HEK293 (cell line): Measurements from ENCODE around the gene RPS6KA2.

Source experiments
- CTCF ChIA-PET: fragments of 350-600 bp; formaldehyde crosslinking; extraction: SDS; loops from one replicate; lab custom pipeline; 2021; ENCODE audit warnings: antibody characterized with exemption; lab: Yijun Ruan, JAX
- POLR2A ChIA-PET: fragments of 300-600 bp; formaldehyde crosslinking; extraction: SDS; loops from one replicate; lab custom pipeline; 2020; ENCODE audit warnings: antibody characterized with exemption, inconsistent platforms; lab: Yijun Ruan, JAX
- H3K27ac ChIP-seq: fragments of 200-500 bp; sonication (Bioruptor generic); 2 replicates; pipeline ENCODE4 v1.5.1; 2014; ENCODE audit warnings: low read depth, low read length, control low read depth, inconsistent platforms; ENCODE audit errors: extremely low read depth
- H3K36me3 ChIP-seq, 2 experiments: fragments of 200-500 bp in 1 of 2; sonication (Bioruptor generic) in 1 of 2; 1 replicate in 1 of 2; 2 replicates in 1 of 2; pipeline ENCODE4 v1.5.1; 2014 to 2017; ENCODE audit warnings: inconsistent platforms in 2 of 2, low read length in 2 of 2; ENCODE audit not compliant: control insufficient read depth in 2 of 2, insufficient read depth in 1 of 2
- H3K4me1 ChIP-seq: fragments of 200-500 bp; sonication (Bioruptor generic); 2 replicates; pipeline ENCODE4 v1.5.1; 2014; ENCODE audit warnings: mild to moderate bottlenecking, low read length, inconsistent platforms; ENCODE audit not compliant: control insufficient read depth, insufficient read depth
- H3K4me3 ChIP-seq: 2 replicates; pipeline ENCODE4 v1.5.1; 2011; ENCODE audit warnings: low read depth, mild to moderate bottlenecking, control low read depth, low read length, moderate library complexity
- H3K9me3 ChIP-seq: fragments of 200-500 bp; sonication (Bioruptor generic); 2 replicates; pipeline ENCODE4 v1.5.1; 2014; ENCODE audit warnings: low read depth, low read length, inconsistent platforms; ENCODE audit not compliant: control insufficient read depth, insufficient read depth
- FEZF1 ChIP-seq: fragments of 450-650 bp; formaldehyde crosslinking; IDR thresholded peaks from 2 replicates; pipeline ENCODE4 v1.5.1; 2016; ENCODE audit warnings: missing biosample characterization, missing genetic modification characterization
- KLF7 ChIP-seq: fragments of 450-650 bp; formaldehyde crosslinking; IDR thresholded peaks from 2 replicates; pipeline ENCODE4 v1.5.1; 2016; ENCODE audit warnings: missing biosample characterization, missing genetic modification characterization, borderline replicate concordance
- MZF1 ChIP-seq: fragments of 450-650 bp; formaldehyde crosslinking; IDR thresholded peaks from 2 replicates; pipeline ENCODE4 v1.5.1; 2017; ENCODE audit warnings: missing biosample characterization, missing genetic modification characterization, borderline replicate concordance
- SP7 ChIP-seq: fragments of 450-650 bp; formaldehyde crosslinking; IDR thresholded peaks from 2 replicates; pipeline ENCODE4 v1.5.1; 2016; ENCODE audit warnings: missing biosample characterization, missing genetic modification characterization
- TSHZ1 ChIP-seq: fragments of 450-650 bp; formaldehyde crosslinking; IDR thresholded peaks from 2 replicates; pipeline ENCODE4 v1.5.1; 2016; ENCODE audit warnings: missing biosample characterization, missing genetic modification characterization, borderline replicate concordance
- ZBTB1 ChIP-seq: fragments of 450-650 bp; formaldehyde crosslinking; IDR thresholded peaks from 2 replicates; pipeline ENCODE4 v1.5.1; 2016; ENCODE audit warnings: missing biosample characterization, missing genetic modification characterization
- ZBTB44 ChIP-seq: fragments of 450-650 bp; IDR thresholded peaks from 2 replicates; pipeline ENCODE4 v1.5.1; 2018; ENCODE audit warnings: missing biosample characterization, mild to moderate bottlenecking, missing genetic modification characterization
- ZBTB48 ChIP-seq: fragments of 450-650 bp; formaldehyde crosslinking; IDR thresholded peaks from 2 replicates; pipeline ENCODE4 v1.5.1; 2016; ENCODE audit warnings: missing biosample characterization, missing genetic modification characterization
- ZBTB6 ChIP-seq: fragments of 450-650 bp; formaldehyde crosslinking; IDR thresholded peaks from 2 replicates; pipeline ENCODE4 v1.5.1; 2017; ENCODE audit warnings: missing biosample characterization, missing genetic modification characterization
- ZFHX2 ChIP-seq: fragments of 450-650 bp; formaldehyde crosslinking; conservative IDR thresholded peaks from 2 replicates; pipeline ENCODE4 v1.5.1; 2016; ENCODE audit warnings: missing biosample characterization, missing genetic modification characterization
- ZNF114 ChIP-seq: fragments of 450-650 bp; formaldehyde crosslinking; IDR thresholded peaks from 2 replicates; pipeline ENCODE4 v1.5.0; 2017; ENCODE audit warnings: missing biosample characterization, missing genetic modification characterization
- ZNF2 ChIP-seq: fragments of 450-650 bp; formaldehyde crosslinking; IDR thresholded peaks from 2 replicates; pipeline ENCODE4 v1.5.1; 2016; ENCODE audit warnings: missing biosample characterization, missing genetic modification characterization
- ZNF341 ChIP-seq: fragments of 450-650 bp; formaldehyde crosslinking; IDR thresholded peaks from 2 replicates; pipeline ENCODE4; 2016; ENCODE audit warnings: low read depth, missing biosample characterization, missing genetic modification characterization
- ZNF37A ChIP-seq: fragments of 450-650 bp; IDR thresholded peaks from 2 replicates; pipeline ENCODE4 v1.5.1; 2018; ENCODE audit warnings: missing biosample characterization, missing genetic modification characterization
- ZNF426 ChIP-seq: fragments of 450-650 bp; formaldehyde crosslinking; IDR thresholded peaks from 2 replicates; pipeline ENCODE4 v1.5.1; 2017; ENCODE audit warnings: missing biosample characterization, missing genetic modification characterization, mild to moderate bottlenecking, inconsistent platforms, moderate library complexity
- ZNF48 ChIP-seq: fragments of 450-650 bp; formaldehyde crosslinking; IDR thresholded peaks from 2 replicates; pipeline ENCODE4 v1.5.1; 2016; ENCODE audit warnings: missing biosample characterization, missing genetic modification characterization
- ZNF501 ChIP-seq: fragments of 450-650 bp; formaldehyde crosslinking; IDR thresholded peaks from 2 replicates; pipeline ENCODE4 v1.5.1; 2016; ENCODE audit warnings: missing biosample characterization, missing genetic modification characterization
- ZNF571 ChIP-seq: fragments of 450-650 bp; formaldehyde crosslinking; IDR thresholded peaks from 2 replicates; pipeline ENCODE4 v1.5.0; 2017; ENCODE audit warnings: missing biosample characterization, missing genetic modification characterization
- ZNF623 ChIP-seq: fragments of 450-650 bp; formaldehyde crosslinking; IDR thresholded peaks from 2 replicates; pipeline ENCODE4 v1.5.1; 2016; ENCODE audit warnings: missing biosample characterization, missing genetic modification characterization
- ZNF626 ChIP-seq: fragments of 450-650 bp; sonication (Bioruptor Pico); formaldehyde crosslinking; IDR thresholded peaks from 2 replicates; pipeline ENCODE4 v1.5.1; 2018; ENCODE audit warnings: missing biosample characterization, missing genetic modification characterization, inconsistent platforms
- ZNF701 ChIP-seq: fragments of 450-650 bp; formaldehyde crosslinking; IDR thresholded peaks from 2 replicates; pipeline ENCODE4 v1.5.1; 2016; ENCODE audit warnings: missing biosample characterization, missing genetic modification characterization
- ZNF791 ChIP-seq: fragments of 450-650 bp; formaldehyde crosslinking; IDR thresholded peaks from 2 replicates; pipeline ENCODE4 v1.5.1; 2016; ENCODE audit warnings: missing biosample characterization, missing genetic modification characterization
- ZXDB ChIP-seq: fragments of 450-650 bp; formaldehyde crosslinking; IDR thresholded peaks from 2 replicates; pipeline ENCODE4 v1.5.1; 2016; ENCODE audit warnings: missing biosample characterization, missing genetic modification characterization
- TF ChIP-seq, protein P1 (sequence below): fragments of 450-650 bp; formaldehyde crosslinking; IDR thresholded peaks from 2 replicates; pipeline ENCODE4 v1.5.1; 2016; ENCODE audit warnings: missing biosample characterization, missing genetic modification characterization
- TF ChIP-seq, protein P2 (sequence below): fragments of 450-650 bp; formaldehyde crosslinking; IDR thresholded peaks from 2 replicates; pipeline ENCODE4 v1.5.1; 2017; ENCODE audit warnings: missing biosample characterization, missing genetic modification characterization

The RPS6KA2 gene

DNA sequence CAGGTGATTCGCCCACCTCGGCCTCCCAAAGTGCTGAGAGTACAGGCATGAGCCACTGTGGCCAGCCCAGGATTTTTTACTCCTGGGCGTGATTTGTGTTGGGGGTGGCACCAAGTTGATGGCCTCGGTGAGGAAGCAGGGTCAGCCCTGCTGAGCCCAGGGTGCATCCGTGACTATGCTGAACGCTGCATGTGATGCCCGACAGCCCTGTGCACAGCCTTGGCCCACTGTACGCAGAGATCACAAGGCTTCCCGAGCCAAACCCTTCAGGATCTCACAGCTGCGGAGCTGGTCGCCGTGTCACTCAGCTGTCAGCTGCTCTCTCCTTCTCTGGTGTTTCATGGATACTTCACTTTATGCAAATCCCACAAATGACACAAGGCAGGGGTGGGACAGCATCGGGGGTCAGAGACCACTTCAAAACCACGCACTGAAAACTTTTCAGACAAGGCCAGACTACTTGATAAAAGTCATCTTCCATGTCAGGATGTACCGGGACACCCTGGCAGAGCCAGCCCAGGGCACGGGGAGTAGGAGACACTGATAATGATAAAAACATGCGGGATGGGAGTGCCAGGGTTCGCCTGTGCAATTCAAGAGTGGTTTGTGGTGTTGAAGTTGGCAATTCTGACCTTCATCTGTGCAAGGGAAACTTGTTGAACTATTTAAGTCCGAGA lies 31.2 kb upstream of the RPS6KA2 start:
- no peak overlapping the region for H3K4me3 ChIP-seq
- TF ChIP-seq FEZF1 (no peak), ZBTB6 (no peak), ZNF341 (tag by site-specific recombination) (no peak), ZNF48 (tag by site-specific recombination) (no peak), ZNF701 (tag by site-specific recombination) (no peak), ZBTB1 (no peak), ZXDB (tag by site-specific recombination) (no peak), ZNF571 (tag by site-specific recombination) (no peak), ZNF626 (no peak), ZNF37A (tag by site-specific recombination) (no peak), ZNF623 (no peak), ZBTB48 (no peak), ZNF791 (tag by site-specific recombination) (no peak), ZNF501 (tag by site-specific recombination) (no peak), ZNF2 (tag by site-specific recombination) (no peak), KLF7 (tag by site-specific recombination) (no peak), TSHZ1 (tag by site-specific recombination) (no peak), MZF1 (no peak)
- TF ChIP-seq, all 188 proteins: peak for 0
- CTCF ChIA-PET: interaction anchor here (0.7 kb wide), 1 partner anchor 24 kb away, joined by 3 read pairs; no protein-coding TSS in a partner anchor
- H3K9me3 ChIP-seq: no peaks in the 10 kb centered on the region
- no peak overlapping the region for H3K27ac ChIP-seq
- H3K36me3 ChIP-seq: no peaks in the 10 kb centered on the region
- H3K4me1 ChIP-seq: no peaks in the 10 kb centered on the region
- POLR2A ChIA-PET: no interaction called here

DNA sequence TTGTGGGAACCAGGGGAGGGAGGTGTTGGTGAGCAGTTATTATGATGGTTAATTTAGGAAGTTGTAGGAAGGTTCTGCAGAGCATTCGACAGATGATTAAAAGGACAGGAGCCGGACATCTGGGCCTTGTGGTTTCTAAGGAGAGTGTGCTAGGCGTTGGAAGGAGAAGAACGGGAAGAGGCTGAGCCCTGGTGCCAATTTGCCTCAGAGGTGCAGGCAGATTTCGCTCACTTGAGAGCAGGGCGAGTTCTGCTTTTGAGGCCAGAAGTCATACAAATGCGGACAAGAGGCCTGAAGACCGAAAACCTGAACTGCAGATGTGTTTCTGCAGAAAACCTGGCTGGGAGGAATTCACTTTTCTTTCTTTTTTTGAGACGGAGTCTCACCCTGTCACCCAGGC lies 30.5 kb upstream of the RPS6KA2 start:
- H3K9me3 ChIP-seq: no peaks in the 10 kb centered on the region
- no peaks in the 10 kb centered on the region for H3K36me3 ChIP-seq
- CTCF ChIA-PET: interaction anchor here (0.7 kb wide), 2 partner anchors 9 to 25 kb away, joined by 3 read pairs; no protein-coding TSS in a partner anchor
- H3K27ac ChIP-seq: no peak overlapping the region
- H3K4me1 ChIP-seq: no peaks in the 10 kb centered on the region
- no peak overlapping the region for H3K4me3 ChIP-seq
- POLR2A ChIA-PET: no interaction called here
- TF ChIP-seq ZNF426 (tag by site-specific recombination) (no peak), ZFHX2 (tag by site-specific recombination) (no peak), ZBTB44 (tag by site-specific recombination) (no peak), SP7 (tag by site-specific recombination) (no peak), ZNF114 (tag by site-specific recombination) (no peak)
- TF ChIP-seq, protein P1, sequence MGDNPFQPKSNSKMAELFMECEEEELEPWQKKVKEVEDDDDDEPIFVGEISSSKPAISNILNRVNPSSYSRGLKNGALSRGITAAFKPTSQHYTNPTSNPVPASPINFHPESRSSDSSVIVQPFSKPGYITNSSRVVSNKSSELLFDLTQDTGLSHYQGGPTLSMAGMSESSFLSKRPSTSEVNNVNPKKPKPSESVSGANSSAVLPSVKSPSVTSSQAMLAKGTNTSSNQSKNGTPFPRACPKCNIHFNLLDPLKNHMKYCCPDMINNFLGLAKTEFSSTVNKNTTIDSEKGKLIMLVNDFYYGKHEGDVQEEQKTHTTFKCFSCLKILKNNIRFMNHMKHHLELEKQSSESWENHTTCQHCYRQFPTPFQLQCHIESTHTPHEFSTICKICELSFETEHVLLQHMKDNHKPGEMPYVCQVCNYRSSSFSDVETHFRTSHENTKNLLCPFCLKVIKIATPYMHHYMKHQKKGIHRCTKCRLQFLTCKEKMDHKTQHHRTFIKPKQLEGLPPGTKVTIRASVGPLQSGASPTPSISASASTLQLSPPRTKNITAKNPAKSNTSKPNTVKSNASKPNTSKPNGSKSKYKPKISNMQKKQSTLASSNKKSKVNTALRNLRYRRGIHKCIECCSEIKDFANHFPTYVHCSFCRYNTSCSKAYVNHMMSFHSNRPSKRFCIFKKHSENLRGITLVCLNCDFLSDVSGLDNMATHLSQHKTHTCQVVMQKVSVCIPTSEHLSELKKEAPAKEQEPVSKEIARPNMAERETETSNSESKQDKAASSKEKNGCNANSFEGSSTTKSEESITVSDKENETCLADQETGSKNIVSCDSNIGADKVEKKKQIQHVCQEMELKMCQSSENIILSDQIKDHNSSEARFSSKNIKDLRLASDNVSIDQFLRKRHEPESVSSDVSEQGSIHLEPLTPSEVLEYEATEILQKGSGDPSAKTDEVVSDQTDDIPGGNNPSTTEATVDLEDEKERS (tag by site-specific recombination): no peak
- TF ChIP-seq, protein P2, sequence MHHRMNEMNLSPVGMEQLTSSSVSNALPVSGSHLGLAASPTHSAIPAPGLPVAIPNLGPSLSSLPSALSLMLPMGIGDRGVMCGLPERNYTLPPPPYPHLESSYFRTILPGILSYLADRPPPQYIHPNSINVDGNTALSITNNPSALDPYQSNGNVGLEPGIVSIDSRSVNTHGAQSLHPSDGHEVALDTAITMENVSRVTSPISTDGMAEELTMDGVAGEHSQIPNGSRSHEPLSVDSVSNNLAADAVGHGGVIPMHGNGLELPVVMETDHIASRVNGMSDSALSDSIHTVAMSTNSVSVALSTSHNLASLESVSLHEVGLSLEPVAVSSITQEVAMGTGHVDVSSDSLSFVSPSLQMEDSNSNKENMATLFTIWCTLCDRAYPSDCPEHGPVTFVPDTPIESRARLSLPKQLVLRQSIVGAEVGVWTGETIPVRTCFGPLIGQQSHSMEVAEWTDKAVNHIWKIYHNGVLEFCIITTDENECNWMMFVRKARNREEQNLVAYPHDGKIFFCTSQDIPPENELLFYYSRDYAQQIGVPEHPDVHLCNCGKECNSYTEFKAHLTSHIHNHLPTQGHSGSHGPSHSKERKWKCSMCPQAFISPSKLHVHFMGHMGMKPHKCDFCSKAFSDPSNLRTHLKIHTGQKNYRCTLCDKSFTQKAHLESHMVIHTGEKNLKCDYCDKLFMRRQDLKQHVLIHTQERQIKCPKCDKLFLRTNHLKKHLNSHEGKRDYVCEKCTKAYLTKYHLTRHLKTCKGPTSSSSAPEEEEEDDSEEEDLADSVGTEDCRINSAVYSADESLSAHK: no peak
